Stimulated activated CD4-positive, alpha-beta T cell treated with anti-CD3 and anti-CD28 coated beads, Interleukin-2, amount 100 ng/mL, for 4 hours (primary cell): ENCODE measurements around the gene VAMP1.
"Not testable (repeated sequence)": the region's sequence is repeated elsewhere in the genome, so short reads cannot be mapped to it uniquely, and the experiment has no call there.

Source experiments
- DNase-seq: peaks from one replicate; pipeline ENCODE4 v3.0.0-alpha.2; 2020; ENCODE audit warnings: low read depth

Gene VAMP1

GRCh38 chr12:6470375-6471163 is at the start of gene VAMP1:
VAMP1 (minus strand) TSS chr12:6470677; CDS start chr12:6470531, 146 bp downstream.
- DNase-seq = peak; percentile 93

GRCh38 chr12:6520186-6520585 is 49.7 kb upstream of the VAMP1 start:
- no peak for DNase-seq

GRCh38 chr12:6508087-6508486 is 37.6 kb upstream of the VAMP1 start:
- DNase-seq = no peak

GRCh38 chr12:6507102-6507998 is 36.9 kb upstream of the VAMP1 start:
- DNase-seq = no peak

- no peak for DNase-seq
Observed at GRCh38 chr12:6500466-6500865, 30.0 kb upstream of the VAMP1 start.

- not testable (repeated sequence) for DNase-seq
Observed at GRCh38 chr12:6497291-6497690, 26.8 kb upstream of the VAMP1 start.

- DNase-seq = no peak
Observed at GRCh38 chr12:6494968-6495367, 24.5 kb upstream of the VAMP1 start.

GRCh38 chr12:6494258-6494743 is 23.8 kb upstream of the VAMP1 start:
- no peak for DNase-seq

GRCh38 chr12:6493497-6494257 is 23.2 kb upstream of the VAMP1 start, which contains the start of gene NCAPD2:
NCAPD2 (plus strand) TSS chr12:6494102; CDS start chr12:6495099, 997 bp downstream.
- peak; percentile 91 for DNase-seq

GRCh38 chr12:6492838-6493496 is 22.5 kb upstream of the VAMP1 start, which contains the start of gene MRPL51:
MRPL51 (minus strand) TSS chr12:6493262; CDS start chr12:6493136, 126 bp downstream.
- DNase-seq = peak; percentile 96

- DNase-seq = not testable (repeated sequence)
Observed at GRCh38 chr12:6490673-6491072, 20.2 kb upstream of the VAMP1 start.

GRCh38 chr12:6489449-6489848 is 19.0 kb upstream of the VAMP1 start:
- DNase-seq = no peak

- DNase-seq = no peak
Observed at GRCh38 chr12:6488240-6488639, 17.8 kb upstream of the VAMP1 start.

GRCh38 chr12:6478416-6478815 is 7.9 kb upstream of the VAMP1 start:
- no peak for DNase-seq

GRCh38 chr12:6477601-6478377 is 7.3 kb upstream of the VAMP1 start:
- not testable (repeated sequence) for DNase-seq

GRCh38 chr12:6476489-6476888 is 6.0 kb upstream of the VAMP1 start:
- DNase-seq = no peak

- DNase-seq = not testable (repeated sequence)
Observed at GRCh38 chr12:6475233-6475975, 4.9 kb upstream of the VAMP1 start.

- no peak for DNase-seq
Observed at GRCh38 chr12:6472491-6472890, 2.0 kb upstream of the VAMP1 start.

- no peak for DNase-seq
Observed at GRCh38 chr12:6471989-6472360, 1.5 kb upstream of the VAMP1 start.
